ENCODE data around the gene EIF5AL1. TPM values are rescaled to one million over a fixed set of nuclear protein-coding genes. Genes with fewer than 3 reads are reported as not detected.

The EIF5AL1 gene
- total RNA-seq, 2 donors from 2014 or later = 0.19 to 1.6 TPM

GRCh38 chr10:79487296-79488194 lies 24.8 kb upstream of the EIF5AL1 start:
- Histone ChIP-seq H3K36me3 (no peaks in the 10 kb centered on the region), H3K9me3 (no peaks in the 10 kb centered on the region), H3K4me1 (no peaks in the 10 kb centered on the region), H3K9ac (ENCODE audit: low read depth in 2 of 2, low read length in 2 of 2) (no peak overlapping the region), H3K4me3 (no peak overlapping the region), H3K27me3 (no peaks in the 10 kb centered on the region), H3K27ac (peak overlapping the region; percentile 39)
- peak; percentile 73 for TF ChIP-seq CTCF (IDR thresholded peaks at IDR 0.05)
- DNase-seq = peak; percentile 49
- intact Hi-C loops (cut with DNase I) = loop anchor here (1.0 kb wide), 1 partner anchor 112 kb away; no protein-coding TSS in a partner anchor

- intact Hi-C loops (cut with DNase I) = no loop called here
Measured at GRCh38 chr10:79488336-79488735, 24.0 kb upstream of the EIF5AL1 start.

GRCh38 chr10:79488870-79489269 lies 23.5 kb upstream of the EIF5AL1 start:
- intact Hi-C loops (cut with DNase I) = no loop called here
- Histone ChIP-seq H3K27ac (no peak overlapping the region), H3K4me3 (no peak overlapping the region), H3K4me1 (no peaks in the 10 kb centered on the region), H3K27me3 (no peaks in the 10 kb centered on the region), H3K9me3 (no peaks in the 10 kb centered on the region), H3K36me3 (no peaks in the 10 kb centered on the region), H3K9ac (ENCODE audit: low read depth in 2 of 2, low read length in 2 of 2) (no peak overlapping the region)
- TF ChIP-seq CTCF (IDR thresholded peaks at IDR 0.05) = no peak
- DNase-seq = no peak

More at GRCh38 chr10:79488336-79488735, 24.0 kb upstream of the EIF5AL1 start:
- peak overlapping the region; percentile 39 for H3K27ac ChIP-seq
- H3K9me3 ChIP-seq = no peaks in the 10 kb centered on the region
- no peaks in the 10 kb centered on the region for H3K4me1 ChIP-seq
- peak; percentile 49 for DNase-seq
- no peak overlapping the region for H3K4me3 ChIP-seq
- TF ChIP-seq CTCF (IDR thresholded peaks at IDR 0.05) = no peak
- H3K27me3 ChIP-seq = no peaks in the 10 kb centered on the region
- no peaks in the 10 kb centered on the region for H3K36me3 ChIP-seq
- H3K9ac ChIP-seq (ENCODE audit: low read depth in 2 of 2, low read length in 2 of 2) = no peak overlapping the region

- intact Hi-C loops (cut with DNase I) = no loop called here
- Histone ChIP-seq H3K4me1 (no peaks in the 10 kb centered on the region), H3K36me3 (no peaks in the 10 kb centered on the region), H3K9ac (ENCODE audit: low read depth in 2 of 2, low read length in 2 of 2) (no peak overlapping the region), H3K27ac (no peak overlapping the region), H3K9me3 (no peaks in the 10 kb centered on the region), H3K27me3 (no peaks in the 10 kb centered on the region), H3K4me3 (no peak overlapping the region)
- DNase-seq = no peak
- TF ChIP-seq CTCF (IDR thresholded peaks at IDR 0.05) = no peak
Measured at GRCh38 chr10:79490400-79491142, 21.8 kb upstream of the EIF5AL1 start.

GRCh38 chr10:79491143-79491835 lies 21.0 kb upstream of the EIF5AL1 start:
- H3K4me3 ChIP-seq = no peak overlapping the region
- TF ChIP-seq CTCF (IDR thresholded peaks at IDR 0.05) = no peak
- H3K27me3 ChIP-seq = no peaks in the 10 kb centered on the region
- no peaks in the 10 kb centered on the region for H3K9me3 ChIP-seq
- H3K4me1 ChIP-seq = no peaks in the 10 kb centered on the region
- H3K9ac ChIP-seq (ENCODE audit: low read depth in 2 of 2, low read length in 2 of 2) = no peak overlapping the region
- DNase-seq = no peak
- H3K27ac ChIP-seq = no peak overlapping the region
- H3K36me3 ChIP-seq = no peaks in the 10 kb centered on the region
- intact Hi-C loops (cut with DNase I) = no loop called here
